ENCODE measurements around the gene COBL.

The COBL gene

GRCh38 chr7:51022821-51023220, 293.8 kb downstream of the COBL start:
- TF ChIP-seq CTCF (IDR thresholded peaks at IDR 0.05; ENCODE audit: low read length, missing control alignments): no peak
- no peak for DNase-seq (ENCODE audit: low read depth)
- H3K4me3 ChIP-seq (replicated peaks; ENCODE audit: low read depth, low read length): no peak overlapping the region

GRCh38 chr7:51021906-51022570, 294.6 kb downstream of the COBL start:
- DNase-seq (ENCODE audit: low read depth): no peak
- H3K4me3 ChIP-seq (replicated peaks; ENCODE audit: low read depth, low read length): no peak overlapping the region
- TF ChIP-seq CTCF (IDR thresholded peaks at IDR 0.05; ENCODE audit: low read length, missing control alignments): no peak

DNA sequence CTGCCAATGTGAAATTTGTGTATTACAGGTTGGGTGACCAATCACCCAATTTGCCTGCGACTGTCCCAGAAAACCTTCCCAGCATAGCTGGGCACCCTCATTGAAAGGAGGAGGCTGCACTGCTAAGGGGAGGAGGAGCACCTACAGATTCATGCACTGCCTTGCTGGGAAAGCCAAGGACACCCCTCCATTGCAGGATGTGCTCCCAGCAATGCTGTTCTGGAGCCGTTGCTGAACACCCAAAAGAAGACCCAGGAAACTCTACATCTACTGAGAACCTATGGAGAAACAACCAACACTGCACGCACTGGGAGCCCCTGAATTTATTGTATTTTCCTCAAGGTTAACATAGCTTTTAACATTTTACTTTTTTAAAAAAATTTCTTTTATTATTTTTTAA, 295.7 kb downstream of the COBL start:
- H3K4me3 ChIP-seq (replicated peaks; ENCODE audit: low read depth, low read length): no peak overlapping the region
- TF ChIP-seq CTCF (IDR thresholded peaks at IDR 0.05; ENCODE audit: low read length, missing control alignments): no peak
- DNase-seq (ENCODE audit: low read depth): no peak

GRCh38 chr7:51019891-51020870, 296.4 kb downstream of the COBL start:
- no peak for TF ChIP-seq CTCF (IDR thresholded peaks at IDR 0.05; ENCODE audit: low read length, missing control alignments)
- DNase-seq (ENCODE audit: low read depth): no peak
- no peak overlapping the region for H3K4me3 ChIP-seq (replicated peaks; ENCODE audit: low read depth, low read length)

- peak; percentile 67 for DNase-seq (ENCODE audit: low read depth)
- no peak for TF ChIP-seq CTCF (IDR thresholded peaks at IDR 0.05; ENCODE audit: low read length, missing control alignments)
Observed at GRCh38 chr7:51019191-51019844, 297.3 kb downstream of the COBL start.

GRCh38 chr7:51017576-51018535, 298.8 kb downstream of the COBL start:
- no peak for DNase-seq (ENCODE audit: low read depth)

More at GRCh38 chr7:51019191-51019844, 297.3 kb downstream of the COBL start:
- no peak overlapping the region for H3K4me3 ChIP-seq (replicated peaks; ENCODE audit: low read depth, low read length)

More at GRCh38 chr7:51017576-51018535, 298.8 kb downstream of the COBL start:
- no peak for TF ChIP-seq CTCF (IDR thresholded peaks at IDR 0.05; ENCODE audit: low read length, missing control alignments)
- no peak overlapping the region for H3K4me3 ChIP-seq (replicated peaks; ENCODE audit: low read depth, low read length)

Data from fibroblast of pulmonary artery (primary cell).